Neural cell (in vitro differentiated cells): ENCODE data around the gene YPEL5. TPM values are rescaled to one million over a fixed set of nuclear protein-coding genes. Genes with fewer than 3 reads are reported as not detected.

Source experiments
- H2AFZ ChIP-seq: fragments of 200-600, 300-800 bp; sonication (generic), shearing (Covaris generic); 2 replicates; pipeline ENCODE4 v1.6.0; 2014; ENCODE audit warnings: low read depth, mild to moderate bottlenecking, antibody characterized with exemption, low read length, moderate library complexity
- H3F3A ChIP-seq: fragments of 200-600 bp; shearing (Covaris generic); 2 replicates; pipeline ENCODE4 v1.6.1; 2016; ENCODE audit warnings: mild to moderate bottlenecking, moderate library complexity, mixed read lengths, antibody characterized with exemption, low read length; ENCODE audit not compliant: insufficient read depth, poor library complexity, severe bottlenecking
- H3K27ac ChIP-seq: fragments of 200-600, 300-800 bp; sonication (generic), shearing (Covaris generic); 2 replicates; pipeline ENCODE4 v1.5.1; 2014; ENCODE audit warnings: mild to moderate bottlenecking, low read length, moderate library complexity
- H3K27me3 ChIP-seq: fragments of 300-800, 200-600 bp; sonication (generic), shearing (Covaris generic); 2 replicates; pipeline ENCODE4 v1.6.0; 2014; ENCODE audit warnings: mild to moderate bottlenecking, low read depth, low read length, moderate library complexity; ENCODE audit not compliant: insufficient read depth
- H3K36me3 ChIP-seq: fragments of 300-800, 200-600 bp; sonication (generic), shearing (Covaris generic); 2 replicates; pipeline ENCODE4 v1.5.1; 2014; ENCODE audit warnings: mild to moderate bottlenecking, antibody characterized with exemption, low read length, moderate library complexity; ENCODE audit not compliant: insufficient read depth
- H3K4me2 ChIP-seq: fragments of 300-800, 200-600 bp; sonication (generic), shearing (Covaris generic); 2 replicates; pipeline ENCODE4 v1.6.0; 2014; ENCODE audit warnings: mild to moderate bottlenecking, low read length
- H3K4me3 ChIP-seq: fragments of 300-800, 200-600 bp; sonication (generic), shearing (Covaris generic); 2 replicates; pipeline ENCODE4 v1.5.1; 2014; ENCODE audit warnings: mild to moderate bottlenecking, low read length, moderate library complexity
- H3K79me2 ChIP-seq: fragments of 200-600 bp; shearing (Covaris generic); replicated peaks from 2 replicates; pipeline ENCODE4 v1.6.0; 2014; ENCODE audit warnings: mild to moderate bottlenecking, low read length, moderate library complexity; ENCODE audit not compliant: insufficient read depth
- H3K9ac ChIP-seq: fragments of 300-800, 200-600 bp; sonication (generic), shearing (Covaris generic); 2 replicates; pipeline ENCODE4 v1.6.1; 2016; ENCODE audit warnings: mild to moderate bottlenecking, low read length, mixed read lengths
- H3K9me2 ChIP-seq: fragments of 200-600 bp; shearing (Covaris generic); 2 replicates; pipeline ENCODE4 v1.6.1; 2016; ENCODE audit warnings: mild to moderate bottlenecking, low read length, mixed read lengths; ENCODE audit not compliant: insufficient read depth
- H3K9me3 ChIP-seq: fragments of 200-600, 300-800 bp; sonication (generic), shearing (Covaris generic); 2 replicates; pipeline ENCODE4 v1.6.1; 2016; ENCODE audit warnings: mild to moderate bottlenecking, mixed run types, low read length, moderate library complexity, mixed read lengths
- H4K20me1 ChIP-seq: fragments of 200-600 bp; shearing (Covaris generic); 2 replicates; pipeline ENCODE4 v1.6.1; 2016; ENCODE audit warnings: mild to moderate bottlenecking, mixed run types; ENCODE audit not compliant: insufficient read depth
- EP300 ChIP-seq: fragments of 450-650 bp; conservative IDR thresholded peaks from 2 replicates; pipeline ENCODE4 v1.6.1; 2014; ENCODE audit warnings: antibody characterized with exemption, mild to moderate bottlenecking, moderate library complexity; ENCODE audit not compliant: poor library complexity, severe bottlenecking
- EZH2 ChIP-seq: fragments of 200-600, 300-800 bp; shearing (Covaris generic), sonication (generic); IDR thresholded peaks from 2 replicates; pipeline ENCODE4 v1.6.1; 2014; ENCODE audit warnings: antibody characterized with exemption, low read length, borderline replicate concordance, mild to moderate bottlenecking; ENCODE audit not compliant: insufficient read depth, poor library complexity, severe bottlenecking
- MXI1 ChIP-seq: fragments of 450-650 bp; conservative IDR thresholded peaks from 2 replicates; pipeline ENCODE4 v1.6.1; 2014; ENCODE audit warnings: antibody characterized with exemption, mild to moderate bottlenecking; ENCODE audit not compliant: poor library complexity, severe bottlenecking
- POLR2AphosphoS5 ChIP-seq: IDR thresholded peaks from 2 replicates; pipeline ENCODE4 v1.6.1; 2012
- RAD21 ChIP-seq: fragments of 450-650 bp; conservative IDR thresholded peaks from 2 replicates; pipeline ENCODE4 v1.6.1; 2014; ENCODE audit warnings: antibody characterized with exemption, mild to moderate bottlenecking, moderate library complexity
- SMC3 ChIP-seq: fragments of 450-650 bp; conservative IDR thresholded peaks from 2 replicates; pipeline ENCODE4 v1.6.1; 2014; ENCODE audit warnings: antibody characterized with exemption, mild to moderate bottlenecking, moderate library complexity; ENCODE audit not compliant: poor library complexity
- TAF1 ChIP-seq: IDR thresholded peaks from 2 replicates; pipeline ENCODE4 v1.6.1; 2012; ENCODE audit warnings: low read depth
- polyA plus RNA-seq: library from polyadenylated mRNA; depleted of rRNA; stranded (reverse); fragments of >200 nt; gene quantifications from 2 replicates; pipeline ENCODE4 v1.2.3, GENCODE V29; 2014
- TF ChIP-seq, protein P1 (sequence below): IDR thresholded peaks from 2 replicates; pipeline ENCODE4 v1.6.1; 2012; ENCODE audit warnings: borderline replicate concordance
- TF ChIP-seq, protein P2 (sequence below): fragments of 450-650 bp; IDR thresholded peaks from 2 replicates; pipeline ENCODE4 v1.5.1; 2014; ENCODE audit warnings: antibody characterized with exemption, mild to moderate bottlenecking, moderate library complexity; ENCODE audit not compliant: poor library complexity, severe bottlenecking

The YPEL5 gene
- polyA plus RNA-seq, 1 donor from 2014 or later: 130 TPM

DNA sequence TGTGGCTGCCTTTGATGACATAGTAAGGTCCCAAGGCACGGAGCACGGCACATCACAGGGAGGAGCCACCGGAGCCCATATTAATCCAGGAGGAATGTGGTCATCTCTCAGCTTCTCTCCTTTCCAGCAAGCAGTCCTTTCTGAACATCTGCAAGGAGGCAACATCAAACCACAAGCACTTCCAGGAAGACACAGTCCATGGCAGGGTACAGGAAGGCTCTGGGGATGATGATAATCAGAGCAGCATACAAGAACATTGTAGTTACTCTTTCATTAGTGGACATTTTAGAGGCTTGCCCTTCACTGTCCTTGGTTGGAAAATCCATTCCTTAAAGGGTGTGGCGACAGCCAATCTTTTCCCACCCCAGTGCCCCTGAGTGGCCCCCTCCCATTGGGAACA is 31.1 kb downstream of the YPEL5 start:
- Histone ChIP-seq H3K9ac (no peak overlapping the region), H3K9me3 (no peaks in the 10 kb centered on the region), H2AFZ (no peak overlapping the region), H3K27me3 (no peaks in the 10 kb centered on the region), H3K4me3 (no peak overlapping the region), H3K4me2 (no peak overlapping the region), H3K27ac (no peak overlapping the region), H3F3A (no peaks in the 10 kb centered on the region), H3K9me2 (no peaks in the 10 kb centered on the region), H3K36me3 (no peaks in the 10 kb centered on the region), H3K79me2 (no peaks in the 10 kb centered on the region), H4K20me1 (no peaks in the 10 kb centered on the region)
- TF ChIP-seq RAD21 (no peak), POLR2AphosphoS5 (no peak), EP300 (no peak)

DNA sequence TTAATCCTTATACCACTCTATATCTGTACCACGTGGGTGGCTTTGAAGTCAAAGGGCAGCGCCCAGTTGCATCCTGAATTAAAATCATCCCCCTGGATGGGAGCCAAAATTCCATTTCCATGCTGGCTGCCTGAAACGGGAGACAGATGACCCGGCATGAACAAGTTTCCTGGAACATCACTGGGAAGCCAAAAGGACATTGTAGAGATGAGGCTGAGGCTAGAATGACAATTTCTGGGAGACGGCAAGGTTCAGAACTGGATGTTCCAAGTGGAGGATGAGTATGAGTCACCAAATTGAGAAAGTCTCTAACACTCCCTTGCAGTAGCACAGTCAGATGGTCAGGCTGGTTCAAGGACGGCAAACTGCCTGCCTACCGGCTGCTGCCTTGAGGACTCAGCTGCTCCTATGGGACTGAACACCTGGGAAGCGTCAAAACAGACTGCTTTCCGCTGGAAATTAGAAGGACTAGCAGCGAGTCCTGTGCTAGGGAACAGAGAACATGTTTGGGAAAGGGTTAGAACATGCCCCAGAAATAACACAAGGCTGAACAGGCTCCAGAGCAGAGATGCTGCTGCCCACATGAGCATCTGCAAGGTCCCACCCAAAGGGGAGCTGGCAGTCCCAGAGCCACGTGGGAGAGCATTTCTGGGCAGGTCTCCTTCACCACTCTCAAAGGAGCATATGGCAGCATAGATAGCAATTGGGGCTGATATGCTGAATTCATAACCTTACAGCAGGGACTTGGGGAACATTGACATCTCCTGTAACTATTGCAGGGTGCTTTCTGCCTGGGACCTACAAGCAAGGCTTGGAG is 32.0 kb downstream of the YPEL5 start:
- Histone ChIP-seq H3K9ac (no peak overlapping the region), H2AFZ (no peak overlapping the region), H3K4me2 (no peak overlapping the region), H3K27me3 (no peaks in the 10 kb centered on the region), H4K20me1 (no peaks in the 10 kb centered on the region), H3K9me3 (no peaks in the 10 kb centered on the region), H3K27ac (no peak overlapping the region), H3K36me3 (no peaks in the 10 kb centered on the region), H3K4me3 (no peak overlapping the region), H3F3A (no peaks in the 10 kb centered on the region), H3K9me2 (no peaks in the 10 kb centered on the region), H3K79me2 (no peaks in the 10 kb centered on the region)
- TF ChIP-seq, protein P1, sequence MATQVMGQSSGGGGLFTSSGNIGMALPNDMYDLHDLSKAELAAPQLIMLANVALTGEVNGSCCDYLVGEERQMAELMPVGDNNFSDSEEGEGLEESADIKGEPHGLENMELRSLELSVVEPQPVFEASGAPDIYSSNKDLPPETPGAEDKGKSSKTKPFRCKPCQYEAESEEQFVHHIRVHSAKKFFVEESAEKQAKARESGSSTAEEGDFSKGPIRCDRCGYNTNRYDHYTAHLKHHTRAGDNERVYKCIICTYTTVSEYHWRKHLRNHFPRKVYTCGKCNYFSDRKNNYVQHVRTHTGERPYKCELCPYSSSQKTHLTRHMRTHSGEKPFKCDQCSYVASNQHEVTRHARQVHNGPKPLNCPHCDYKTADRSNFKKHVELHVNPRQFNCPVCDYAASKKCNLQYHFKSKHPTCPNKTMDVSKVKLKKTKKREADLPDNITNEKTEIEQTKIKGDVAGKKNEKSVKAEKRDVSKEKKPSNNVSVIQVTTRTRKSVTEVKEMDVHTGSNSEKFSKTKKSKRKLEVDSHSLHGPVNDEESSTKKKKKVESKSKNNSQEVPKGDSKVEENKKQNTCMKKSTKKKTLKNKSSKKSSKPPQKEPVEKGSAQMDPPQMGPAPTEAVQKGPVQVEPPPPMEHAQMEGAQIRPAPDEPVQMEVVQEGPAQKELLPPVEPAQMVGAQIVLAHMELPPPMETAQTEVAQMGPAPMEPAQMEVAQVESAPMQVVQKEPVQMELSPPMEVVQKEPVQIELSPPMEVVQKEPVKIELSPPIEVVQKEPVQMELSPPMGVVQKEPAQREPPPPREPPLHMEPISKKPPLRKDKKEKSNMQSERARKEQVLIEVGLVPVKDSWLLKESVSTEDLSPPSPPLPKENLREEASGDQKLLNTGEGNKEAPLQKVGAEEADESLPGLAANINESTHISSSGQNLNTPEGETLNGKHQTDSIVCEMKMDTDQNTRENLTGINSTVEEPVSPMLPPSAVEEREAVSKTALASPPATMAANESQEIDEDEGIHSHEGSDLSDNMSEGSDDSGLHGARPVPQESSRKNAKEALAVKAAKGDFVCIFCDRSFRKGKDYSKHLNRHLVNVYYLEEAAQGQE: no peak
- no peak for TF ChIP-seq EZH2
- TF ChIP-seq EP300: no peak
- no peak for TF ChIP-seq SMC3
- TF ChIP-seq, protein P2, sequence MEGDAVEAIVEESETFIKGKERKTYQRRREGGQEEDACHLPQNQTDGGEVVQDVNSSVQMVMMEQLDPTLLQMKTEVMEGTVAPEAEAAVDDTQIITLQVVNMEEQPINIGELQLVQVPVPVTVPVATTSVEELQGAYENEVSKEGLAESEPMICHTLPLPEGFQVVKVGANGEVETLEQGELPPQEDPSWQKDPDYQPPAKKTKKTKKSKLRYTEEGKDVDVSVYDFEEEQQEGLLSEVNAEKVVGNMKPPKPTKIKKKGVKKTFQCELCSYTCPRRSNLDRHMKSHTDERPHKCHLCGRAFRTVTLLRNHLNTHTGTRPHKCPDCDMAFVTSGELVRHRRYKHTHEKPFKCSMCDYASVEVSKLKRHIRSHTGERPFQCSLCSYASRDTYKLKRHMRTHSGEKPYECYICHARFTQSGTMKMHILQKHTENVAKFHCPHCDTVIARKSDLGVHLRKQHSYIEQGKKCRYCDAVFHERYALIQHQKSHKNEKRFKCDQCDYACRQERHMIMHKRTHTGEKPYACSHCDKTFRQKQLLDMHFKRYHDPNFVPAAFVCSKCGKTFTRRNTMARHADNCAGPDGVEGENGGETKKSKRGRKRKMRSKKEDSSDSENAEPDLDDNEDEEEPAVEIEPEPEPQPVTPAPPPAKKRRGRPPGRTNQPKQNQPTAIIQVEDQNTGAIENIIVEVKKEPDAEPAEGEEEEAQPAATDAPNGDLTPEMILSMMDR: no peak
- TF ChIP-seq RAD21: no peak
- TF ChIP-seq POLR2AphosphoS5: no peak
- no peak for TF ChIP-seq TAF1
- no peak for TF ChIP-seq MXI1
